HG02885 (cell line): ENCODE data around the gene PPFIBP2.

Source experiments
- ATAC-seq: cut with Tn5 transposase; IDR thresholded peaks from one replicate; pipeline ENCODE4 v1.9.1; 2021; ENCODE audit warnings: mild to moderate bottlenecking; ENCODE audit not compliant: unreplicated experiment, poor library complexity

The PPFIBP2 gene

GRCh38 chr11:7513234-7514098 lies at the start of gene PPFIBP2:
Gene PPFIBP2 (plus strand): TSS chr11:7513999. CDS start chr11:7549476, 35,477 bp downstream.
- peak; percentile 77 for ATAC-seq

- peak; percentile 85 for ATAC-seq
Measured at GRCh38 chr11:7467652-7468051, 46.1 kb upstream of the PPFIBP2 start.

- no peak for ATAC-seq
Measured at GRCh38 chr11:7469351-7469865, 44.4 kb upstream of the PPFIBP2 start.

GRCh38 chr11:7471071-7471470 lies 42.7 kb upstream of the PPFIBP2 start:
- no peak for ATAC-seq

GRCh38 chr11:7473717-7474116 lies 40.1 kb upstream of the PPFIBP2 start:
- peak; percentile 90 for ATAC-seq

GRCh38 chr11:7480113-7480512 lies 33.7 kb upstream of the PPFIBP2 start:
- no peak for ATAC-seq

- no peak for ATAC-seq
Measured at GRCh38 chr11:7484131-7484530, 29.7 kb upstream of the PPFIBP2 start.

- ATAC-seq: no peak
Measured at GRCh38 chr11:7484645-7485044, 29.2 kb upstream of the PPFIBP2 start.

- ATAC-seq: no peak
Measured at GRCh38 chr11:7485186-7486097, 28.4 kb upstream of the PPFIBP2 start, which contains the start of gene OLFML1. Gene OLFML1 (plus strand): TSS chr11:7485506. CDS start chr11:7485876, 370 bp downstream.

- no peak for ATAC-seq
Measured at GRCh38 chr11:7486098-7486780, 27.6 kb upstream of the PPFIBP2 start.

- no peak for ATAC-seq
Measured at GRCh38 chr11:7486781-7487140, 27.0 kb upstream of the PPFIBP2 start.

- ATAC-seq: no peak
Measured at GRCh38 chr11:7487360-7487759, 26.4 kb upstream of the PPFIBP2 start.

GRCh38 chr11:7488681-7489080 lies 25.1 kb upstream of the PPFIBP2 start:
- no peak for ATAC-seq

GRCh38 chr11:7489376-7489775 lies 24.4 kb upstream of the PPFIBP2 start:
- ATAC-seq: no peak

- ATAC-seq: no peak
Measured at GRCh38 chr11:7490054-7490453, 23.7 kb upstream of the PPFIBP2 start.

- ATAC-seq: no peak
Measured at GRCh38 chr11:7490535-7490934, 23.3 kb upstream of the PPFIBP2 start.

GRCh38 chr11:7492253-7492652 lies 21.5 kb upstream of the PPFIBP2 start:
- ATAC-seq: no peak

GRCh38 chr11:7493670-7494069 lies 20.1 kb upstream of the PPFIBP2 start:
- ATAC-seq: no peak

- no peak for ATAC-seq
Measured at GRCh38 chr11:7494086-7494745, 19.6 kb upstream of the PPFIBP2 start.
